Fibroblast of villous mesenchyme (primary cell): ENCODE results near the gene CDH23. TPM values are rescaled to one million over a fixed set of nuclear protein-coding genes. Genes with fewer than 3 reads are reported as not detected.

Experiments
- DNase-seq: peaks from one replicate; pipeline ENCODE4 v3.0.0-alpha.2; 2010; ENCODE audit warnings: low read depth
- H3K4me3 ChIP-seq: 2 replicates; pipeline ENCODE4 v1.5.1; 2011; ENCODE audit warnings: low read depth, mild to moderate bottlenecking, low read length
- CTCF ChIP-seq: IDR thresholded peaks from 2 replicates; pipeline ENCODE4 v1.5.1; 2012; ENCODE audit warnings: low read depth, mild to moderate bottlenecking, low read length; ENCODE audit not compliant: insufficient read depth
- total RNA-seq: library from RNA; depleted of rRNA; stranded (reverse); fragments of >200 nt; gene quantifications from 2 replicates; pipeline ENCODE4 v1.2.3, GENCODE V29; 2012

CDH23 gene
- total RNA-seq, 1 donor: under 0.01 TPM

GRCh38 chr10:71802715-71803488 lies 406.2 kb downstream of the CDH23 start:
- TF ChIP-seq CTCF: no peak
- H3K4me3 ChIP-seq: no peak overlapping the region
- DNase-seq: no peak

- no peak overlapping the region for H3K4me3 ChIP-seq
- DNase-seq: no peak
- TF ChIP-seq CTCF: no peak
These were observed 407.4 kb downstream of the CDH23 start for GRCh38 chr10:71804077-71804476.

GRCh38 chr10:71805776-71806703 lies 409.3 kb downstream of the CDH23 start:
- no peak overlapping the region for H3K4me3 ChIP-seq
- TF ChIP-seq CTCF: no peak
- DNase-seq: peak; percentile 21

GRCh38 chr10:71806704-71807556 lies 410.2 kb downstream of the CDH23 start:
- DNase-seq: no peak
- TF ChIP-seq CTCF: no peak
- H3K4me3 ChIP-seq: no peak overlapping the region

- TF ChIP-seq CTCF: no peak
- DNase-seq: no peak
- no peak overlapping the region for H3K4me3 ChIP-seq
These were observed 411.1 kb downstream of the CDH23 start for GRCh38 chr10:71807557-71808510.
